OCI-LY1 (cell line): ENCODE measurements around the gene PSAT1.

Experiments
- H2AFZ ChIP-seq: fragments of 200-600 bp; sonication (generic), shearing (Covaris generic); 2 replicates; pipeline ENCODE4 v1.6.0; 2014; ENCODE audit warnings: antibody characterized with exemption, mild to moderate bottlenecking, low read length
- H3F3A ChIP-seq: fragments of 200-600 bp; sonication (generic), shearing (Covaris generic); 2 replicates; pipeline ENCODE4 v1.6.0; 2014; ENCODE audit warnings: mild to moderate bottlenecking, antibody characterized with exemption, low read length, moderate library complexity; ENCODE audit not compliant: insufficient read depth
- H3K27ac ChIP-seq: fragments of 200-600 bp; sonication (generic); 2 replicates; pipeline ENCODE4 v1.5.1; 2014; ENCODE audit warnings: low read length, mixed run types, mild to moderate bottlenecking, low read depth; ENCODE audit not compliant: poor library complexity, severe bottlenecking
- H3K27me3 ChIP-seq: fragments of 200-600 bp; sonication (generic); 2 replicates; pipeline ENCODE4 v1.6.0; 2014; ENCODE audit warnings: antibody characterized with exemption, mild to moderate bottlenecking, low read length, moderate library complexity; ENCODE audit not compliant: insufficient read depth
- H3K36me3 ChIP-seq: fragments of 200-600 bp; sonication (generic); 2 replicates; pipeline ENCODE4 v1.6.1; 2014; ENCODE audit warnings: mild to moderate bottlenecking, antibody characterized with exemption, low read length, moderate library complexity, mixed read lengths; ENCODE audit not compliant: insufficient read depth
- H3K4me1 ChIP-seq: fragments of 200-600 bp; sonication (generic); 2 replicates; pipeline ENCODE4 v1.5.1; 2014; ENCODE audit warnings: mild to moderate bottlenecking, low read length, moderate library complexity; ENCODE audit not compliant: insufficient read depth, severe bottlenecking
- H3K4me2 ChIP-seq: fragments of 200-600 bp; sonication (generic), shearing (Covaris generic); 2 replicates; pipeline ENCODE4 v1.6.1; 2014; ENCODE audit warnings: low read length
- H3K4me3 ChIP-seq: fragments of 200-600 bp; sonication (generic); 2 replicates; pipeline ENCODE4 v1.5.1; 2014; ENCODE audit warnings: low read length, low read depth, mild to moderate bottlenecking, mixed read lengths; ENCODE audit not compliant: poor library complexity, severe bottlenecking
- H3K79me2 ChIP-seq: fragments of 200-600 bp; shearing (Covaris generic); 2 replicates; pipeline ENCODE4 v1.6.1; 2016; ENCODE audit warnings: mixed run types, low read length, mixed read lengths; ENCODE audit not compliant: insufficient read depth
- H3K9ac ChIP-seq: fragments of 200-600 bp; sonication (generic), shearing (Covaris generic); 2 replicates; pipeline ENCODE4 v1.6.1; 2014; ENCODE audit warnings: mild to moderate bottlenecking, low read length, mixed read lengths
- H3K9me2 ChIP-seq: fragments of 200-600 bp; sonication (generic), shearing (Covaris generic); 2 replicates; pipeline ENCODE4 v1.6.1; 2014; ENCODE audit warnings: low read depth, mild to moderate bottlenecking, low read length, mixed read lengths
- H3K9me3 ChIP-seq: fragments of 200-600 bp; shearing (Covaris generic); 2 replicates; pipeline ENCODE4 v1.6.1; 2014; ENCODE audit warnings: low read length, mixed read lengths
- H4K20me1 ChIP-seq: fragments of 200-600 bp; sonication (generic), shearing (Covaris generic); 2 replicates; pipeline ENCODE4 v1.6.0; 2016; ENCODE audit warnings: mild to moderate bottlenecking, low read length; ENCODE audit not compliant: insufficient read depth
- CTCF ChIP-seq: fragments of 200-600 bp; sonication (generic), shearing (Covaris generic); IDR thresholded peaks from 2 replicates; pipeline ENCODE4 v1.5.1; 2017; ENCODE audit warnings: mild to moderate bottlenecking, antibody characterized with exemption, low read length, moderate library complexity, mixed read lengths
- EZH2 ChIP-seq: fragments of 200-600 bp; sonication (generic), shearing (Covaris generic); IDR thresholded peaks from 2 replicates; pipeline ENCODE4 v1.8.0; 2017; ENCODE audit warnings: borderline replicate concordance, mixed run types, mild to moderate bottlenecking, antibody characterized with exemption, low read length, moderate library complexity, mixed read lengths

The PSAT1 gene

GRCh38 chr9:78320030-78320693 is 23.2 kb downstream of the PSAT1 start:
- Histone ChIP-seq H3K27ac (no peak overlapping the region), H4K20me1 (no peaks in the 10 kb centered on the region), H3K4me3 (no peak overlapping the region), H3F3A (no peaks in the 10 kb centered on the region), H3K9ac (no peak overlapping the region), H3K36me3 (peaks cover 47% of the 10 kb centered on the region), H3K79me2 (no peaks in the 10 kb centered on the region), H3K9me3 (no peaks in the 10 kb centered on the region), H3K4me2 (no peak overlapping the region), H2AFZ (no peak overlapping the region), H3K9me2 (no peaks in the 10 kb centered on the region), H3K27me3 (no peaks in the 10 kb centered on the region), H3K4me1 (no peaks in the 10 kb centered on the region)
- TF ChIP-seq CTCF (no peak), EZH2 (no peak)

GRCh38 chr9:78320875-78321496 is 24.1 kb downstream of the PSAT1 start:
- H3K27ac ChIP-seq, result no peak overlapping the region
- H4K20me1 ChIP-seq, result no peaks in the 10 kb centered on the region
- H2AFZ ChIP-seq, result no peak overlapping the region
- H3K9ac ChIP-seq, result no peak overlapping the region
- H3K4me2 ChIP-seq, result no peak overlapping the region
- H3K4me1 ChIP-seq, result no peaks in the 10 kb centered on the region
- H3K9me3 ChIP-seq, result no peaks in the 10 kb centered on the region
- no peaks in the 10 kb centered on the region for H3K9me2 ChIP-seq
- H3K4me3 ChIP-seq, result no peak overlapping the region
- H3K79me2 ChIP-seq, result no peaks in the 10 kb centered on the region
- TF ChIP-seq EZH2 (no peak), CTCF (no peak)
- H3F3A ChIP-seq, result no peaks in the 10 kb centered on the region
- H3K27me3 ChIP-seq, result no peaks in the 10 kb centered on the region
- H3K36me3 ChIP-seq, result peaks cover 53% of the 10 kb centered on the region

GRCh38 chr9:78321505-78321904 is 24.6 kb downstream of the PSAT1 start:
- Histone ChIP-seq H3K36me3 (peaks cover 53% of the 10 kb centered on the region), H3K27ac (no peak overlapping the region), H3K4me1 (no peaks in the 10 kb centered on the region), H3K27me3 (no peaks in the 10 kb centered on the region), H2AFZ (no peak overlapping the region), H3K9me2 (no peaks in the 10 kb centered on the region), H3K9ac (no peak overlapping the region), H3K79me2 (no peaks in the 10 kb centered on the region), H3K4me2 (no peak overlapping the region), H3K9me3 (no peaks in the 10 kb centered on the region), H3F3A (no peaks in the 10 kb centered on the region), H3K4me3 (no peak overlapping the region), H4K20me1 (no peaks in the 10 kb centered on the region)
- TF ChIP-seq EZH2 (no peak), CTCF (no peak)
